ENCODE data around the gene SMIM21. TPM values are rescaled to one million over a fixed set of nuclear protein-coding genes. Genes with fewer than 3 reads are reported as not detected.

The SMIM21 gene
- total RNA-seq, 1 donor from 2014 or later = not detected

GRCh38 chr18:75456199-75456631 lies 28.7 kb upstream of the SMIM21 start:
- Histone ChIP-seq H3K27me3 (ENCODE audit: low read depth) (peaks cover 10% of the 10 kb centered on the region), H3K27ac (replicated peaks) (peak overlapping the region; percentile 32), H3K36me3 (no peaks in the 10 kb centered on the region), H3K4me1 (peaks cover 10% of the 10 kb centered on the region), H3K4me3 (peak overlapping the region; percentile 69), H3K9me3 (replicated peaks) (peaks cover 10% of the 10 kb centered on the region)
- DNase-seq = no peak
- intact Hi-C loops (cut with micrococcal nuclease) = no loop called here
- TF ChIP-seq CTCF (IDR thresholded peaks at IDR 0.05; ENCODE audit: borderline replicate concordance) = no peak

- Histone ChIP-seq H3K9me3 (replicated peaks) (peaks cover 10% of the 10 kb centered on the region), H3K27ac (replicated peaks) (peak overlapping the region; percentile 32), H3K27me3 (ENCODE audit: low read depth) (peaks cover 10% of the 10 kb centered on the region), H3K36me3 (no peaks in the 10 kb centered on the region), H3K4me3 (peak overlapping the region; percentile 69), H3K4me1 (peaks cover 10% of the 10 kb centered on the region)
- no peak for TF ChIP-seq CTCF (IDR thresholded peaks at IDR 0.05; ENCODE audit: borderline replicate concordance)
- intact Hi-C loops (cut with micrococcal nuclease) = no loop called here
- DNase-seq = peak; percentile 23
Measured at GRCh38 chr18:75455249-75456198, 28.0 kb upstream of the SMIM21 start.

- DNase-seq = no peak
- Histone ChIP-seq H3K27ac (replicated peaks) (no peak overlapping the region), H3K36me3 (no peaks in the 10 kb centered on the region), H3K9me3 (replicated peaks) (peaks cover 13% of the 10 kb centered on the region), H3K27me3 (ENCODE audit: low read depth) (peaks cover 10% of the 10 kb centered on the region), H3K4me3 (no peak overlapping the region), H3K4me1 (peaks cover 10% of the 10 kb centered on the region)
- intact Hi-C loops (cut with micrococcal nuclease) = no loop called here
- no peak for TF ChIP-seq CTCF (IDR thresholded peaks at IDR 0.05; ENCODE audit: borderline replicate concordance)
Measured at GRCh38 chr18:75454022-75454795, 26.7 kb upstream of the SMIM21 start.

- H3K27ac ChIP-seq (replicated peaks) = no peak overlapping the region
- H3K4me1 ChIP-seq = peaks cover 10% of the 10 kb centered on the region
- no peak overlapping the region for H3K4me3 ChIP-seq
- no peak for TF ChIP-seq CTCF (IDR thresholded peaks at IDR 0.05; ENCODE audit: borderline replicate concordance)
- H3K27me3 ChIP-seq (ENCODE audit: low read depth) = peaks cover 10% of the 10 kb centered on the region
- no peaks in the 10 kb centered on the region for H3K36me3 ChIP-seq
- intact Hi-C loops (cut with micrococcal nuclease) = no loop called here
- no peak for DNase-seq
- peaks cover 16% of the 10 kb centered on the region for H3K9me3 ChIP-seq (replicated peaks)
Measured at GRCh38 chr18:75450906-75451305, 23.4 kb upstream of the SMIM21 start.

- no peak for TF ChIP-seq CTCF (IDR thresholded peaks at IDR 0.05; ENCODE audit: borderline replicate concordance)
- no peak overlapping the region for H3K27ac ChIP-seq (replicated peaks)
- H3K27me3 ChIP-seq (ENCODE audit: low read depth) = peaks cover 49% of the 10 kb centered on the region
- H3K9me3 ChIP-seq (replicated peaks) = no peaks in the 10 kb centered on the region
- no peaks in the 10 kb centered on the region for H3K4me1 ChIP-seq
- no peak overlapping the region for H3K4me3 ChIP-seq
- H3K36me3 ChIP-seq = no peaks in the 10 kb centered on the region
- intact Hi-C loops (cut with micrococcal nuclease) = no loop called here
- no peak for DNase-seq
Measured at GRCh38 chr18:75441896-75442295, 14.4 kb upstream of the SMIM21 start.
